ENCODE measurements around the gene TEX13D. TPM values are rescaled to one million over a fixed set of nuclear protein-coding genes. Genes with fewer than 3 reads are reported as not detected.
"Not testable (repeated sequence)": the region's sequence is repeated elsewhere in the genome, so short reads cannot be mapped to it uniquely, and the experiment has no call there.

TEX13D gene
- total and polyA plus RNA-seq, 2 of the 8 experiments (the other 6 are each of a cell fraction or from before 2014, with no cell fraction given), result 0.03 to 0.07 TPM

- TF ChIP-seq HDAC2 (IDR thresholded peaks at IDR 0.05; ENCODE audit: borderline replicate concordance in 1 of 2, low read depth in 2 of 2, low read length in 2 of 2), result no peak
Measured at GRCh38 chrX:124333862-124334261, 1.4 kb downstream of the TEX13D start (continued).

- H4K20me1 ChIP-seq (replicated peaks in 1 of 2; ENCODE audit: control insufficient read depth in 1 of 2, insufficient read depth in 2 of 2, low read length in 2 of 2); H3K36me3 ChIP-seq (ENCODE audit: control insufficient read depth in 2 of 4, insufficient read depth in 4 of 4, low read length in 3 of 4); H3K4me3 ChIP-seq (ENCODE audit: extremely low read depth in 1 of 4, insufficient read depth in 2 of 4, low read depth in 3 of 4, low read length in 4 of 4); H3K9me3 ChIP-seq (ENCODE audit: insufficient read depth in 2 of 2, low read depth in 1 of 2, low read length in 1 of 2); FAIRE-seq; H2AK5ac ChIP-seq (ENCODE audit: low read depth, low read length); H3K27me3 ChIP-seq (replicated peaks in 1 of 4; ENCODE audit: control insufficient read depth in 3 of 4, extremely low read depth in 1 of 4, insufficient read depth in 3 of 4, low read length in 3 of 4); H3K79me1 ChIP-seq (ENCODE audit: low read depth, low read length); H2BK5ac ChIP-seq (ENCODE audit: low read depth, low read length); H3K4ac ChIP-seq (replicated peaks; ENCODE audit: insufficient read length, low read depth, low read length); H2BK15ac ChIP-seq (ENCODE audit: low read length); H3K4me1 ChIP-seq (replicated peaks in 1 of 4; ENCODE audit: control insufficient read depth in 3 of 4, insufficient read depth in 4 of 4, low read length in 3 of 4); H2AFZ ChIP-seq (ENCODE audit: low read length); H3K23ac ChIP-seq (ENCODE audit: insufficient read length); CTCF ChIA-PET (ENCODE audit: partially characterized antibody); H3K18ac ChIP-seq (ENCODE audit: extremely low read depth, low read length); H3K56ac ChIP-seq (replicated peaks; ENCODE audit: insufficient read length, low read depth, low read length); H3K9ac ChIP-seq (replicated peaks in 1 of 4; ENCODE audit: extremely low read depth in 1 of 4, low read depth in 3 of 4, low read length in 3 of 4); H3K27ac ChIP-seq (ENCODE audit: low read depth, low read length); H2BK12ac ChIP-seq (ENCODE audit: low read depth, low read length); H4K91ac ChIP-seq (replicated peaks; ENCODE audit: insufficient read length, low read length); H3K14ac ChIP-seq (ENCODE audit: insufficient read length); H2BK20ac ChIP-seq (ENCODE audit: low read length); POLR2A ChIA-PET (ENCODE audit: partially characterized antibody); H2BK120ac ChIP-seq (replicated peaks; ENCODE audit: low read depth, low read length); H3K79me2 ChIP-seq (ENCODE audit: control insufficient read depth in 1 of 2, insufficient read depth in 2 of 2, low read length in 2 of 2); H3K4me2 ChIP-seq (ENCODE audit: insufficient read depth in 1 of 2, low read depth in 2 of 2, low read length in 2 of 2); H3K23me2 ChIP-seq (ENCODE audit: low read depth, low read length); H4K5ac ChIP-seq (ENCODE audit: insufficient read length, low read depth, low read length); DNase-seq (ENCODE audit: low read depth in 1 of 2, low spot score in 2 of 2); H4K8ac ChIP-seq (ENCODE audit: extremely low read depth, insufficient read depth, low read length): not testable (repeated sequence)
- 90% methylated on average over 2 of the region's 2 CpGs; no CpG with 5 or more reads in 1 of the 2 experiments for WGBS, 2 experiments (ENCODE audit: extremely low coverage in 1 of 2, insufficient coverage in 1 of 2, insufficient read length in 1 of 2, insufficient replicate concordance in 2 of 2, low coverage in 1 of 2, low lambda C conversion rate in 2 of 2, missing lambda C conversion rate in 1 of 2)
Measured at GRCh38 chrX:124334555-124334954, 2.1 kb downstream of the TEX13D start.
